Activated CD4-positive, alpha-beta T cell treated with anti-CD3 and anti-CD28 coated beads, Interleukin-2, amount 50 U/mL, for 48 hours (primary cell): ENCODE measurements around the gene FBXW8.

ENCODE experiments used
- DNase-seq, 2 experiments: peaks; one replicate each; pipeline ENCODE4 v3.0.0-alpha.2; 2020

Gene FBXW8

GRCh38 chr12:117000316-117000715, 89.6 kb downstream of the FBXW8 start:
- DNase-seq: no peak

- DNase-seq: no peak
Observed at GRCh38 chr12:117002051-117002817, 91.5 kb downstream of the FBXW8 start.

DNA sequence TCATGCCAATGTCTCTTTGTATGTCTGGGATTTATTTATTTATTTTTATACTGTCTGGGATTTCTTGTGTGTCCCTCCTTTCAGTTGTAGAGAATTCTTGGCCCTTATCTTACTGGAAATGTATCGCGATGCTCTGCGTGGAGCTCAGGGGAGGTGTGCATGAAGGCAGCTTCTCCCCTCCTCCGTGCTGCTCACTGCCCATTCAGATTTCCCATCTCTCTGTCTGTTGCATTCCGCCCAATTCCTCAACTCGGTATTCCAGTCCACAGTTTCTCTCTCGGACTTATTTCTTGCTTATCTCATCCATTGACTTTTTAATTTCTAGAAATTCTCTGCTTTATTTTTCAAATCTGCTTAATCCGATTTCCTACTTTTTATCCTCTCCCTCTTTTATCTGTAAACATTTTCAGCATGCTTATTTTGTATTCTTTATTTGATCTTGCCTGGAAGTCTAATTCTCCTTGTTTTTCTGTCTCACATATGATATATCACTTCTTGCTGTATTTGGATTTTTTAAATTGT, 93.2 kb downstream of the FBXW8 start:
- no peak for DNase-seq

- DNase-seq: no peak
Observed at GRCh38 chr12:117005417-117006046, 94.8 kb downstream of the FBXW8 start.

DNA sequence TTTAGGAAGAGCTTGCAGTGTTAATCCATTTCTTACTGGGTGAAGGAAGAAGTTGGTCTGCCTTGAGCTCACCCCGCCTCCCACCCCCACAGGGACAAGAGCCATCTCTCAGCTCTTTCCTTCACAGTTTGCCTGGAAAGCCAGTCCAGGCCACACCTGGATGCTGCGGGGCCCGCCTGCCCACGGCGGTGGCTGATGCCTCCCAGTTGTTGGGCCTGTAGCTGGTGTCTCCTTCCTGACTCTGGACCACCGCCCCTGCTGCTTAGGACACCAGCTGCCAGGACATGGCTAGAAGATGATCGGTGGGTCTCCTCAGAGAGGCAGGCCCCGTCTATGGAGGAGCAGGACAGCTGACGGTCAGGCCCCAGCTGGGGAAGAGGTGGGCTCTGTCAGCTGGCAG, 95.6 kb downstream of the FBXW8 start:
- DNase-seq: no peak

DNA sequence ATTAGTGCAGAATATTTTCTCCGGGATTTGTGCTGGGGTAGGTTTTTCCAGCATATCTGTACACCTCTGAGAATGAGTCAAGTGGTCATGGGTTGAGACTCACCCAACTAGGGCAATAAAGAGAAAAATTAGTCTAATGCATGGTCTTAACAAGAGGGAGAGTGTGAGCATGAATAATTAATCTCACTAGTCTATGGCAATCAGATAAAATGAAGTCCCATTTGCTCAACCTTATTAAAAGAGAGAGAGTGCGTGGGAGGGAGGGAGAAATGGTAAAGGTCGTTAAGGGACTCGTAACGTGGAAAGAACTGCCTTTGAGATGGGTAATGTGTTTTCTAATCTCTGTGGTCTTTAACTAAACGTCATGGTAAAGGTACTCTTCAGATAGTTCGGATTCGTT, 96.8 kb downstream of the FBXW8 start:
- no peak for DNase-seq

GRCh38 chr12:117009759-117010158, 99.0 kb downstream of the FBXW8 start:
- DNase-seq: no peak

DNA sequence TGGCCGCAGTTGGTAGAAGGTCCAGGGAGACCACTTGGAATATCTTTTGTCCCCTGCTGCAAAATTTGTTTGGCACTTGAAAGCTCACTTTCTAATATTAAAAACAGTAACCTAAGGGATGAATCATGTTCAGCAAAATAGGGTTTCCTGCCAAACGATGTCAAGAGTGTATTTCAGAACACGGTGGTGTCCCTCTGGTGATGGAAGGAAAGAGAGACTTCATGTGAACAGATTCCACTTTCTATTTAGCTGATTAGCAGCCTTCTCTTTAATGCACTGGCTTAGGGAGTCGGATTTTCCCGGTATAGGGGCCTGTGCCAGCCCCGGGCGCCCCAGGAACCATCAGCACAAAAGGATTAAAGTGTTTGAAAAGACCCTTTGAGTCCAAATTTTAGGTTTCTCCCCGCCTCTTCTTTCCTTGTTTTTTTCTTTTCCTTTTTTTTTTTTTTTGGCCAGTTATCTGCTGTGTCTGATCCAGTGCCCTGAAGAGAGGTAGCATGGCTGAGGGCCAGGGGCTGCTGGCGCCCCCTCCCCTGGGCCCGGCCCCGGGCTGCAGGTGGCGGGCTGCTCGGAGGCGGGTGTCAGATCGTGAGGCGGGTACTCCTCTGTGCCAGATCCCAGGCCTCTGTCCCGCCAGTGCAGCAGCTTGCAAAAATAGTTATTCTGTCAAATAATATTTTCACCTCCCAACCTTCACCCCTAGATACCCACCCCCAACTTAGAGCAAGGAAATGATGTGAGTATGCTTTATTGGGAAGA, 100.1 kb downstream of the FBXW8 start:
- no peak for DNase-seq

- no peak for DNase-seq
Observed at GRCh38 chr12:117011988-117012805, 101.4 kb downstream of the FBXW8 start.

DNA sequence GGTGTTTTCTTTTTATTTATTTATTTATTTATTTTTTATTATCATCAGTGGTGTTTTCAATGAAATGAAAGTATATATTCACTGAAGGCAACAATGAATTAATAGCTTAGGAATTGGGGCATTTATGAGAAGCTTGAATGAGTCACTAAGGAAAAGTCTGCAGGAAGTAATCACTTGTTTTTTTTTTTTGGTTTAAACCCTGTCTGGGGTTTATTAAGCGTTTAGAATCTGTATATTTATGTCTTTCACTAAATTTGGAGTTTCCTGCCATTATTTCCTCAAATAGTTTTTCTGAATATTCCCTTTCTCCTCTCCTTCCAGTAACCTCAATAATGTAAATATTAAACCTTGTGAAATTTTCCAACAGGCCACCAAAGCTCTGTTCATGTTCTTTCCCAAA, 103.0 kb downstream of the FBXW8 start:
- DNase-seq: no peak

GRCh38 chr12:117014342-117014887, 103.7 kb downstream of the FBXW8 start:
- no peak for DNase-seq

DNA sequence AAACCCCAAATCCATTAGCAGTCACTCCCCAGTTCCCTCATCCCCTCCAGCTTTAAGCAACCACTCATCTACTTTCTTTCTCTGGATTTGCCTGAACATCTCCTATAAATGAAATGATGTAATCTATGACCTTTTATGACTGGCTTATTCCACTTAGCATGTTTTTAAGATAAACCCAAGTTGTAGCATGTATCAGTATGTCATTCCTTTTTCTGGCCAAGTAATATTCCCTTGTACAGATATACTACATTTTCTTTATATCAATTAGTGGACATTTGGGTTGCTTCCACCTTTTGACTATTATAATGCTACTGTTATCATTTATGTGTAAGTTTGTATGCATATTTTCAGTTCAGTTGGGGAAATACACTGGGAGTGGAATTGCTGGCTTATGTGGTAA, 105.1 kb downstream of the FBXW8 start:
- DNase-seq: no peak

DNA sequence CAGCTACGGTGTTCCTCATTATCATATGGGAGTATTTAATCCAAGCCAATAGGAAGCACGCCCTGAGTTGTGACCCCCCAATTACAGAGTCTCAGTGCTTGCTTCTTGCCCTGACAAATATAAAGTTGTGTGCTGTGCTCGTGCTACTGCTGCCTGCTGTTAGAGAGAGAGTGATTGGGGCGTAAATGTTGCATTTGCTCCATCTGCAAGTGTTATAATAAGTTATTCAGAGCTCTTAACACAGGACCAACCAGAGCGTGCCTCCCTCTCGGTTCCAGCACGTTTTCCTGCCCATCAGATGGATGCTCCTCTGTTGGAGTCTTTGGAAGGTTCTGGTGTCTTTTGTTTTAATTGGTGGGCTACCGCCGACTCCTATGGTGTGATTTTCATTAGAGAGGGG, 107.1 kb downstream of the FBXW8 start:
- no peak for DNase-seq

GRCh38 chr12:117018276-117018675, 107.5 kb downstream of the FBXW8 start:
- DNase-seq: no peak

DNA sequence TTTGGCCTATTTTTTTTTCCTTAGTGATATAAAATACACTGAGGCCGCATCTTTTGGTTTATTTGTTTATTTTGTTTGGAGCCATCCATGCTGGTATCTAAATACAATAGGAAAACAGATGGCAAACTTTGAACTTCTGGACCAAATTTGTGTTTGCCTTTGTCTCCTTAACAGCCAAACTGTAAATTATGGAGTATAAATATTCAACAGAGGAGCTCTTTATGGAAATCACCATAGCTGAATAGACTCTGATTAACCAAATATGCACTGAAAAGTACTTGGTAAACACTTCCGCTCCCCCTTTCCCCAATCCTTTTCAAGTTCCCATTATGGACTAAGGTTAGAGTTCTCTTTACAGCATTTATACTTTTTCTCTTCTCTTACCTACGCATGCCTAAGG, 107.9 kb downstream of the FBXW8 start:
- no peak for DNase-seq

- no peak for DNase-seq
Observed at GRCh38 chr12:117019866-117020265, 109.1 kb downstream of the FBXW8 start.

DNA sequence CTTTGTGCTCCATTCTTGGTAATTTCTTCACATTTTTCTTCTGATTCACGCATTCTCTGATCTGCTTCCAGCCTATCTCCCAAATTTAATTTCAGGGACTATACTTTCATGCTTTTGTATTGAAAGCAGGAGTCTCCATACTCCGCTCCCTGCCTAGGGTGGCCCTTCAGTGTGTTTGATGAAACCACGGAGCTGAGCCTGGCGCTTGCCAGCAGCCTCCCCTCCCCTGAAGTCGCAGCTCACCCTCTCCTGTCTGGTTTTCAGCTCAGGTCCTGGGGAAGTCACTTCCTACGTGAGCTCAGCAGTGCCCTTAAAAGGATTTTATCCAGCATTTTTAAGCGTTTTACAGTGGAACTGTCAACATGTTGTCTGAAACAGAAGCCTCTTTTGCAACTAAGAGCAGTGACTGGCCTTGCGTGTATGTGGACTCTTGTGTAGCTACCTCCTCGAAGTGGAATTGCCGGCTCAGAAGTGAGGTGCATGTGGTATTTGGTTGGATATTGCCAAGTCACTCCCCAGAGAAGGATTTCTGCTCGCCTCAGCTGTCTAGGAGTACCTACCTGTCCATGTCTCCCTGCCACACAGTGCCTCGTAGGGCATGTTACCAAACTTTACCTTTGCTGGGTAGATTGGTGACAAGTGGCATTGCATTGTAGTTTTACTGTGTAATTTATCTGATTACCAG, 109.9 kb downstream of the FBXW8 start:
- no peak for DNase-seq

- no peak for DNase-seq
Observed at GRCh38 chr12:117022465-117022864, 111.7 kb downstream of the FBXW8 start.

- no peak for DNase-seq
Observed at GRCh38 chr12:117023998-117024960, 113.5 kb downstream of the FBXW8 start.

- no peak for DNase-seq
Observed at GRCh38 chr12:117024961-117025480, 114.3 kb downstream of the FBXW8 start.
